ENCODE measurements around the gene CLPTM1L.

The CLPTM1L gene

GRCh38 chr5:1384521-1384920 lies 39.6 kb upstream of the CLPTM1L start:
- TF ChIP-seq CTCF (conservative IDR thresholded peaks at IDR 0.05; ENCODE audit: low read depth, low read length) = no peak
- no peak for DNase-seq (ENCODE audit: low read depth)
- H3K4me3 ChIP-seq (ENCODE audit: low read depth, low read length) = no peak overlapping the region

GRCh38 chr5:1383886-1384401 lies 39.0 kb upstream of the CLPTM1L start:
- no peak for DNase-seq (ENCODE audit: low read depth)
- no peak overlapping the region for H3K4me3 ChIP-seq (ENCODE audit: low read depth, low read length)
- TF ChIP-seq CTCF (conservative IDR thresholded peaks at IDR 0.05; ENCODE audit: low read depth, low read length) = no peak

- no peak for TF ChIP-seq CTCF (conservative IDR thresholded peaks at IDR 0.05; ENCODE audit: low read depth, low read length)
- H3K4me3 ChIP-seq (ENCODE audit: low read depth, low read length) = no peak overlapping the region
These were observed 38.4 kb upstream of the CLPTM1L start for GRCh38 chr5:1383344-1383743.

GRCh38 chr5:1382248-1382700 lies 37.4 kb upstream of the CLPTM1L start:
- DNase-seq (ENCODE audit: low read depth) = no peak

More at GRCh38 chr5:1383344-1383743, 38.4 kb upstream of the CLPTM1L start:
- no peak for DNase-seq (ENCODE audit: low read depth)

GRCh38 chr5:1381370-1382247 lies 36.7 kb upstream of the CLPTM1L start:
- no peak overlapping the region for H3K4me3 ChIP-seq (ENCODE audit: low read depth, low read length)
- TF ChIP-seq CTCF (conservative IDR thresholded peaks at IDR 0.05; ENCODE audit: low read depth, low read length) = no peak
- no peak for DNase-seq (ENCODE audit: low read depth)

More at GRCh38 chr5:1382248-1382700, 37.4 kb upstream of the CLPTM1L start:
- no peak for TF ChIP-seq CTCF (conservative IDR thresholded peaks at IDR 0.05; ENCODE audit: low read depth, low read length)
- no peak overlapping the region for H3K4me3 ChIP-seq (ENCODE audit: low read depth, low read length)

- DNase-seq (ENCODE audit: low read depth) = no peak
- H3K4me3 ChIP-seq (ENCODE audit: low read depth, low read length) = no peak overlapping the region
- no peak for TF ChIP-seq CTCF (conservative IDR thresholded peaks at IDR 0.05; ENCODE audit: low read depth, low read length)
These were observed 36.0 kb upstream of the CLPTM1L start for GRCh38 chr5:1380910-1381309.
